RWPE2 (cell line): ENCODE data around the gene PIN1.
A peak's percentile ranks its signal among the peaks of the same experiment; 100 is the strongest.

Source experiments
- ATAC-seq: fragments of 200-7000 bp; cut with Tn5 transposase; 3 replicates; pipeline ENCODE4 v1.9.1; 2021; ENCODE audit warnings: low read depth
- DNase-seq: peaks from one replicate; pipeline ENCODE4 v3.0.0-alpha.2; 2020; ENCODE audit warnings: low spot score
- H3K27ac ChIP-seq: fragments of 450-650 bp; 2 replicates; pipeline ENCODE4 v1.5.1; 2017; ENCODE audit warnings: mild to moderate bottlenecking; ENCODE audit not compliant: poor library complexity, severe bottlenecking
- H3K27me3 ChIP-seq: fragments of 250-450 bp; sonication (Bioruptor Pico); 2 replicates; pipeline ENCODE4 v1.5.1; 2021; ENCODE audit warnings: mild to moderate bottlenecking, moderate library complexity; ENCODE audit not compliant: insufficient read depth, poor library complexity, severe bottlenecking
- H3K36me3 ChIP-seq: fragments of 250-450 bp; sonication (Bioruptor Pico); 2 replicates; pipeline ENCODE4 v1.5.1; 2020; ENCODE audit warnings: low read depth, mild to moderate bottlenecking, moderate library complexity
- H3K4me1 ChIP-seq: fragments of 250-450 bp; sonication (Bioruptor Pico); 2 replicates; pipeline ENCODE4 v1.5.1; 2021; ENCODE audit warnings: mild to moderate bottlenecking, moderate library complexity; ENCODE audit not compliant: insufficient read depth, poor library complexity, severe bottlenecking
- H3K4me3 ChIP-seq: fragments of 250-450 bp; sonication (Bioruptor Pico); 2 replicates; pipeline ENCODE4 v1.5.1; 2021; ENCODE audit warnings: mild to moderate bottlenecking, moderate library complexity; ENCODE audit not compliant: severe bottlenecking
- H3K9me3 ChIP-seq: fragments of 250-450 bp; sonication (Bioruptor Pico); 2 replicates; pipeline ENCODE4 v1.5.1; 2021; ENCODE audit warnings: mild to moderate bottlenecking, moderate library complexity; ENCODE audit not compliant: severe bottlenecking
- CTCF ChIP-seq: fragments of 450-650 bp; IDR thresholded peaks from one replicate; pipeline ENCODE4 v1.5.1; 2017; ENCODE audit warnings: mild to moderate bottlenecking, moderate library complexity; ENCODE audit not compliant: poor library complexity, severe bottlenecking

PIN1 gene

GRCh38 chr19:9793071-9793591 lies 42.0 kb upstream of the PIN1 start:
- Histone ChIP-seq H3K27ac (peak overlapping the region; percentile 33), H3K4me3 (peak overlapping the region; percentile 44)

GRCh38 chr19:9796113-9796773 lies 38.9 kb upstream of the PIN1 start:
- peak; percentile 90 for TF ChIP-seq CTCF
- ATAC-seq (peak; percentile 57), DNase-seq (no peak)
- Histone ChIP-seq H3K9me3 (no peaks in the 10 kb centered on the region), H3K36me3 (no peaks in the 10 kb centered on the region), H3K4me1 (peaks cover 8% of the 10 kb centered on the region), H3K27me3 (no peaks in the 10 kb centered on the region), H3K27ac (no peak overlapping the region), H3K4me3 (no peak overlapping the region)

More at GRCh38 chr19:9793071-9793591, 42.0 kb upstream of the PIN1 start:
- no peak for TF ChIP-seq CTCF
- Histone ChIP-seq H3K4me1 (peaks cover 14% of the 10 kb centered on the region), H3K9me3 (no peaks in the 10 kb centered on the region), H3K27me3 (no peaks in the 10 kb centered on the region), H3K36me3 (no peaks in the 10 kb centered on the region)
- DNase-seq: no peak
- ATAC-seq: no peak; the same call in 2 of the 3 replicates

GRCh38 chr19:9797871-9798270 lies 37.2 kb upstream of the PIN1 start:
- peaks cover 7% of the 10 kb centered on the region for H3K4me1 ChIP-seq

GRCh38 chr19:9799162-9799561 lies 36.0 kb upstream of the PIN1 start:
- no peak for DNase-seq
- no peak overlapping the region for H3K27ac ChIP-seq
- H3K9me3 ChIP-seq: no peaks in the 10 kb centered on the region
- no peak overlapping the region for H3K4me3 ChIP-seq
- no peaks in the 10 kb centered on the region for H3K27me3 ChIP-seq
- H3K4me1 ChIP-seq: peaks cover 7% of the 10 kb centered on the region
- no peak for ATAC-seq
- no peaks in the 10 kb centered on the region for H3K36me3 ChIP-seq
- no peak for TF ChIP-seq CTCF

More at GRCh38 chr19:9797871-9798270, 37.2 kb upstream of the PIN1 start:
- no peak for DNase-seq
- H3K27me3 ChIP-seq: no peaks in the 10 kb centered on the region
- H3K36me3 ChIP-seq: no peaks in the 10 kb centered on the region
- no peak for TF ChIP-seq CTCF
- no peaks in the 10 kb centered on the region for H3K9me3 ChIP-seq
- H3K27ac ChIP-seq: peak overlapping the region; percentile 17
- no peak for ATAC-seq
- H3K4me3 ChIP-seq: no peak overlapping the region

- H3K27me3 ChIP-seq: no peaks in the 10 kb centered on the region
- no peaks in the 10 kb centered on the region for H3K9me3 ChIP-seq
- TF ChIP-seq CTCF: no peak
- peaks cover 4% of the 10 kb centered on the region for H3K4me1 ChIP-seq
- H3K36me3 ChIP-seq: peaks cover 3% of the 10 kb centered on the region; the same call in 1 of the 2 replicates
- ATAC-seq (no peak), DNase-seq (no peak)
- no peak overlapping the region for H3K4me3 ChIP-seq
- H3K27ac ChIP-seq: no peak overlapping the region
Observed at GRCh38 chr19:9801976-9802375, 33.1 kb upstream of the PIN1 start.
